A204.1 (cell line): ENCODE measurements around the gene CDC20B.

Experiments
- FAIRE-seq: peaks from 2 replicates; lab custom pipeline; 2012; peaks lifted over from hg19 to GRCh38; lab: Jason Lieb, UNC

CDC20B gene, protein sequence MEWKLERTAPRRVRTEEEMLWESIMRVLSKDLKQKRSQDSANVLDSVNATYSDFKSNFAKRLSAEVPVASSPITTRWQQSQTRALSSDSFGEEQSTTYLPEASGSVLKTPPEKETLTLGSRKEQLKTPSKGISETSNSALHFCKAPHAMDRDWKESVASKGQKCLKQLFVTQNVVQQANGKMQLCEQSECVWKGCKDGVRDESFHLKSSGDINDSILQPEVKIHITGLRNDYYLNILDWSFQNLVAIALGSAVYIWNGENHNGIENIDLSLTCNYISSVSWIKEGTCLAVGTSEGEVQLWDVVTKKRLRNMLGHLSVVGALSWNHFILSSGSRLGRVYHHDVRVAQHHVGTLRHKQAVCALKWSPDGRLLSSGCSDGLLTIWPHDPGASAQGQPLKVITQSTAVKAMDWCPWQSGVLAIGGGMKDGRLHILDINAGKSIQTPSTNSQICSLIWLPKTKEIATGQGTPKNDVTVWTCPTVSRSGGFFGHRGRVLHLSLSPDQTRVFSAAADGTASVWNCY

DNA sequence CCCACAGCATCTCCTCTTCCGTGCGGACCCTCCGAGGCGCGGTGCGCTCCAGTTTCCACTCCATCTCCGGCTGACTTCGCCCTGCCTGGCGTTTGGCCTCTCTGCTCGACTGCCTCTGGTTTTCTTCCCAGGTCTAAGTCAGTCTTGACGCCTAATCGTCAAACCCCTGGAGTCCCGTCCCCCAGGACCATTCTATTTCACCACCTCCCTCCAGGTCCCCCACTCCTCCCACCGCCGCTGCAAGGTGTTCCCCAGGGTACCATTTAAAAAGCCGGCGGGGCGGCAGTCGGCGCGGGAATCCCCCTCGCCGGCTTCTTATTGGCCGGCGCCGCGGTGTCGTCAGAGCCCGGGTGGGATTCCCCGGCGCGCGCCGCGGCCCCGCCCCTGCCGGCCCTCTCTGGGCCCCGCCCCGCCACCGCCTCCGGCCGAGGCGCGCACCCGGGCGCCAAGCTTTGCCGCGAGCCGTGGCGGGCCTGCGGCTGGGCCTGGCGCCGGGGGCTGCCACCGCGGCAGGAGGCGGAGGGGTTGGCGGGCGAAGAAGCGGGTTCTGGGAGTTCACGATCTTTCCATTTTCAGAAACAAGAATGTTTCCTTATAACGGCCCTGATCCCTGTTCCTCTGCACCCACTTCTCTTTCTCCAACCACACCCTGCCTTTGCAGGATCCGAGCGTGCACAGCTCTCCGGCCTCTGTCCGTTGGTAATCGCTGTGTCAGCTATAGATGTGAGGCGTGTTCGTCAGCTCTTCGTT, at the start of gene CDC20B:
Gene CDC20B, minus strand, starts transcription at position 241 of the 750 bp plus-strand sequence. Its CDS starts 177 bp downstream, at position 64.
- no peak for FAIRE-seq

GRCh38 chr5:55222092-55222984, 49.4 kb upstream of the CDC20B start:
- no peak for FAIRE-seq

- FAIRE-seq = no peak
These were observed 47.6 kb upstream of the CDC20B start for GRCh38 chr5:55220433-55221185.

DNA sequence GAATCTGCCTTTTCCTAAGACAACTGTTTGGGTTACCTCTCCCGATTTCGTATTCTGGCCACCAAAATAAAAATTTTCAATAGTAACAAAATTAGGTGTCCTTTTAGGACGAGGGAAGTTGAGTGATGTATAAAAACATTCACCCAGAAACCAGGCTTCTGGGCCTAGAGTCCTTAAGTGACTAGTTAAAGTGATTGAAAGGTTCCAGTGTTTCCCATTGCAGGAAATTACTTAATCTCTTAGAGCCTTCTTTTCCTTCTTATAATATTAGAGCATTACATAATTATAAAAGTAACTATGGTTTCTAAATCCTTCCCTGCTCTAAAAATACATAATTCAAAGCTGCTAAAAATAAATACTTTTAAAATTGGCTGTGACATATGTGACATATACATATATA, 46.8 kb upstream of the CDC20B start:
- no peak for FAIRE-seq

DNA sequence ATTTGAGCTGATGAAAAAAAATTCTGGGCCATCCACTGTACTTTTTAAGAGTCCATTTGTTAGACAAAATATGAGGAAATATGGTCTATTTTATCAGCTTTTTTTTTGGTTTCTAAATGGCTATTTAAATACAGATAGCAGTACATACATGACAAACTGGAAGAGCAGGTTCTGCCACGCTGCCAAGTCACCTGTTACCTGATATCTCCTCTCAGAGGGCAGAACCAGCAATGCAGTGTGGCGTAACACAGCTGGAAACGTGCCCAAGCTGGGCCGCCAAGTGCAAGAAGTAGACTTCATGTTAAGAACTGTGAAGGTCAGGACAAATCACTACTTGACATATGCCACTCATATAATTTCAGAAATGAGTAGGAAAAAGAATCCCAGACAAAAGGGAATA, 46.0 kb upstream of the CDC20B start:
- no peak for FAIRE-seq

- no peak for FAIRE-seq
These were observed 38.4 kb upstream of the CDC20B start for GRCh38 chr5:55211184-55211874.

- no peak for FAIRE-seq
These were observed 32.0 kb upstream of the CDC20B start for GRCh38 chr5:55205001-55205400.

GRCh38 chr5:55191165-55191564, 18.2 kb upstream of the CDC20B start:
- no peak for FAIRE-seq

- no peak for FAIRE-seq
These were observed 15.9 kb upstream of the CDC20B start for GRCh38 chr5:55188656-55189540.

GRCh38 chr5:55187370-55187769, 14.4 kb upstream of the CDC20B start:
- no peak for FAIRE-seq

DNA sequence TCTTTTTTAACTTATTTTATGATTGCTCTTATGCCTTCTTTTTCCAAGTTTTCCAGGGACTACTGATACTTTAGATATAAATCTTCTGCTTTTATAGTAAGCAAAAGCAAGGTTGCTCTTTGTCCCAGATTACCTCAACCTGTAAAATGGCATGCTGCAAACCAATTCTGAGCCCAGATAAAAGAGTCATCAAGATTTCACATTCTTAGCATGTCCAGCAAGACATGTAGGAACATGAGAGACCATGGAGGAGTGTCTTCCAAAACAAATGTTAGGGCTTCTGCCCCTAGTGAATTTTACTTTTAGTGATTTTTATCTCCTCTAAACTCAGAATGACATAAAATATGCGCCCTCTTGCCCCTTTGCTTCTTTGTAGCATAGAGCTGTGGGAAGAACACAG, 7.0 kb upstream of the CDC20B start:
- FAIRE-seq = no peak

- FAIRE-seq = no peak
These were observed 4.1 kb upstream of the CDC20B start for GRCh38 chr5:55177078-55177477.

DNA sequence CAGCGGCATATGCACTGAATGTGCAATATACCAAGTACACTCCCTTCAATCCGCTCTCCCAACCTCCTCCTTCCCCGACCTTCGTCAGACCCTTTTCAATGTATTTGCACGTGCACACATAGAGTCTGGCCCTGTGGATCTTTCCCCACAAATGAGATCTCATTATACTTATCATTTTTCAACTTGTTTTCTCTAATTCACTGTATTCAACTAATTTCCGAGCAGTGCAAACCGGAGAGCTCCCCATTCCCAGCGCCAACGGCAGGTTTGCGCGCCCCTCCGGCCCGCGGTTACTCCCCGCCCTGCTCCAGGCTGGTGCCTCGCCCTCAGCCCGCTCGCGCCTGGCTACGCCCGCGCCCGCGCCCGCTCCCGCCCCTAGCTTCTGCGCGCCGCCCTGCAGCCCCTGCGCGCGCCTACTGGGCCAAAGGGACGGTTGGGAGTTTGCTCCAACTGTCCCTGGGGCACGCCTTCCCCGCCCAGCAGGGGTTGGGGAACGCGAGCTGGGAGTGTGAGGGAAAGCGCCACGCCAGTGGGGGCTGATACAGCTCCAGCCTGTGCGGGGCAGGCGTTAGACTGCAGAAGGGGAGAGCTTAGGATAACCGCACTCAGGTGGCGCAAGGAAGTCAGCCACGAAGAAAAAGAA, 3.3 kb upstream of the CDC20B start:
- FAIRE-seq = no peak

DNA sequence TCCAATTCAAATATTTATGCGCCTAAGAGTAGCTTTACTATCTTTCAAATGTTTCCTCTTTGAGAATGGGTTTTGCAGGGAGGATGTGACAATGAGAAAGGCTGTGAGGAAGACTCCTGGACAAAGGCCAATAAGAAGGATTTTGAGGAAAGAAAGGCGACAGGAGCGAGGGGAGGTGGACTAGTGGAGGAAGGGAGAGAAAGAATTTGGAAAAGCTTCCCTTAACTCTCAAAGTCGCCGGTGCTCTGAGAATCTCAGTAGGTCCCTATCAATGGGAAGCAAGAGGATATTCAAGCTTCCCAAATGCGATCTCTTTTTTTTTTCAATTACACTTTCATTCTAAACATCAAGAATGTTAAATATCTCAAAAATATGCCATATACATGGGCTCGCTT, 2.8 kb upstream of the CDC20B start:
- no peak for FAIRE-seq

GRCh38 chr5:55173687-55174230, 782 bp upstream of the CDC20B start:
- no peak for FAIRE-seq

DNA sequence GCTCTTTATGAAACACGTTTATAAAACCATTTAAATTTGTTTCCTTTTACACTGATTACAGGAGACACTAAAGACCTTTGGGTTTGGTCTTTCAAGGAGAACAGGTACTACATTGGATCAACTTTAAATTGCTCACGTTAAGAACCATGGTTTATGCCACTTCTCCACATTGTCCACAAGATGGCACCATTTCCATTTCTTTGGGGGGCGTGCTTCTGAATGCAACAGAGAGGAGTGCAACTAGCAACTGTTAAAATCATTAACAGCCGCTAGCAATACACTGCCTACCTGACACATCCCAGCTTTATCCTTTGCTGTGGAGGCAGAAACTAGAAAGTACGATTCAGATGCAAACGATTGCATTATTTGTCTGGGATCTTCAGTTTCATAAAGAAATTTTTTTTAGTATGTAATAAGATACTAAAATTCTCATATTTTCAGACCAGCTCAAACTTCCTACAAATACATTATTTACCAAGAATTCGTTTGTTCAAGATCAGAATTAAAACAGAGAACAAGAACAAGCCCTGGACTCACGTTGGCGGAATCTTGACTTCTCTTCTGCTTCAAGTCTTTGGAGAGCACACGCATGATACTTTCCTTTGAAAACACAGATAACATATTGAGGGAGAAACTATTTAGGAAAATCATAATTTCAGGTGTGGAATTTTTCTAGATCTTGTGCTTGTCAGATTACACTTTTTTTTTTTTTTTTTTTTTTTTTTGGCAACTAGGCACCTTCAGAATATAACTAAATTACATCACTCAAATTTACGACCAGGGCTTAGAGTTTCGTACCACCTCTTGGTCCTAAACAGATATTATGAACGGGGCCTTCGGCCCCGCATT, 702 bp downstream of the CDC20B start:
- peak; percentile 81 for FAIRE-seq

- no peak for FAIRE-seq
These were observed 1.5 kb downstream of the CDC20B start for GRCh38 chr5:55171471-55171870.

- no peak for FAIRE-seq
These were observed 10.3 kb downstream of the CDC20B start for GRCh38 chr5:55162666-55163065.
